Activated CD8-positive, alpha-beta T cell treated with anti-CD3 and anti-CD28 coated beads, Interleukin-2, amount 10 ng/mL, durations not matched to agents 7 days and 5 days (primary cell): ENCODE data around the gene GOLGA5. TPM values are rescaled to one million over a fixed set of nuclear protein-coding genes. Genes with fewer than 3 reads are reported as not detected.
A peak's percentile ranks its signal among the peaks of the same experiment; 100 is the strongest.
"Not testable (repeated sequence)": the region's sequence is repeated elsewhere in the genome, so short reads cannot be mapped to it uniquely, and the experiment has no call there.

Source experiments
- ATAC-seq: fragments of 150-1000 bp; cut with Tn5 transposase; one replicate; pipeline ENCODE4 v1.10.0; 2021; ENCODE audit warnings: moderate library complexity
- CTCF ChIA-PET: fragments of 350-600 bp; sonication (Branson Sonifier 250); formaldehyde crosslinking; loops from one replicate; lab custom pipeline; 2021; ENCODE audit warnings: antibody characterized with exemption; lab: Charles Lee
- POLR2A ChIA-PET: fragments of 350-600 bp; sonication (Branson Sonifier 250); formaldehyde crosslinking; loops from one replicate; lab custom pipeline; 2021; ENCODE audit warnings: antibody characterized with exemption; lab: Charles Lee
- DNase-seq: peaks from one replicate; pipeline ENCODE4 v3.0.0-alpha.2; 2020
- H3K27ac Mint-ChIP-seq: one replicate; pipeline ENCODE4 v1.8.0; 2021; ENCODE audit warnings: mild to moderate bottlenecking, mixed read lengths
- H3K27me3 Mint-ChIP-seq: one replicate; pipeline ENCODE4 v1.8.0; 2021; ENCODE audit warnings: low read depth, mixed read lengths
- H3K36me3 Mint-ChIP-seq: one replicate; pipeline ENCODE4 v1.8.0; 2021; ENCODE audit warnings: low read depth, mixed read lengths
- H3K4me1 Mint-ChIP-seq: one replicate; pipeline ENCODE4 v1.8.0; 2021; ENCODE audit warnings: low read depth, mixed read lengths
- H3K4me3 Mint-ChIP-seq: one replicate; pipeline ENCODE4 v1.8.0; 2021; ENCODE audit warnings: mild to moderate bottlenecking, mixed read lengths
- H3K9me3 Mint-ChIP-seq: one replicate; pipeline ENCODE4 v1.8.0; 2022; ENCODE audit warnings: mixed read lengths; ENCODE audit not compliant: insufficient read depth
- total RNA-seq, 2 experiments: library from RNA; stranded (reverse); gene quantifications; one replicate each; pipeline ENCODE4 v1.2.3, GENCODE V29; 2021

Gene GOLGA5
- total RNA-seq, 2 experiments from 2014 or later: 15.8 to 16.1 TPM

- Mint-ChIP-seq H3K4me3 (no peak overlapping the region), H3K27ac (no peak overlapping the region), H3K36me3 (peaks cover 44% of the 10 kb centered on the region), H3K9me3 (no peaks in the 10 kb centered on the region), H3K4me1 (no peaks in the 10 kb centered on the region), H3K27me3 (no peaks in the 10 kb centered on the region)
- CTCF ChIA-PET: interaction anchor here (0.6 kb wide), 1 partner anchor 300 kb away, joined by 3 read pairs; no protein-coding TSS in a partner anchor
- DNase-seq (no peak), ATAC-seq (no peak)
- POLR2A ChIA-PET: no interaction called here
These were observed 38.1 kb downstream of the GOLGA5 start for GRCh38 chr14:92832137-92832700.

GRCh38 chr14:92841930-92842329, 47.8 kb downstream of the GOLGA5 start:
- ATAC-seq (no peak), DNase-seq (no peak)
- Mint-ChIP-seq H3K4me1 (peaks cover 10% of the 10 kb centered on the region), H3K36me3 (peaks cover 33% of the 10 kb centered on the region), H3K27me3 (no peaks in the 10 kb centered on the region), H3K9me3 (peaks cover 4% of the 10 kb centered on the region), H3K27ac (no peak overlapping the region), H3K4me3 (no peak overlapping the region)
- POLR2A ChIA-PET: no interaction called here
- CTCF ChIA-PET: no interaction called here

DNA sequence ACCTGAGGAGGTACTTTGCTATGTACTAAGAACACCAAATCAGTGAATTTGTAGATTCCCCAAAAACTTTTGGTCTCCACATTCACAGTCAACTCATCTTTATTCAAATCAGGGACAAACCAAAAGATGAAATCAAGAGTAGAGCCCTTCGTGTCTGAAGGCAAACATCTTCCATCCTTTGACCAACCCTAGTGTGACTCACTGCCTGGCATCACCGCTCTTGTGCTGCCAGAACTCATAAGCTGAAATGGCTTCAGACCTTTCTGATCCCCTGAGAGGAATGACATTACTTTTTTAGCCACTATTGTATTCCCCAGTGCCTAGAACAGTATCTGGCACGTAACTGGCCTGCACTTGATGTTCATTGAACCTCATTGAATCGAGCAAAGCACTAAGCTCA, 50.1 kb downstream of the GOLGA5 start:
- peaks cover 4% of the 10 kb centered on the region for H3K9me3 Mint-ChIP-seq
- ChIA-PET POLR2A (interaction anchor here (0.7 kb wide), 1 partner anchor 36 kb away, joined by 3 read pairs; no protein-coding TSS in a partner anchor), CTCF (no interaction called here)
- H3K4me3 Mint-ChIP-seq: no peak overlapping the region
- no peaks in the 10 kb centered on the region for H3K27me3 Mint-ChIP-seq
- H3K27ac Mint-ChIP-seq: no peak overlapping the region
- peaks cover 16% of the 10 kb centered on the region for H3K36me3 Mint-ChIP-seq
- ATAC-seq: no peak
- DNase-seq: no peak
- peaks cover 19% of the 10 kb centered on the region for H3K4me1 Mint-ChIP-seq

- DNase-seq: peak; percentile 34
- peak; percentile 64 for ATAC-seq
These were observed 52.2 kb downstream of the GOLGA5 start for GRCh38 chr14:92846162-92846897.

GRCh38 chr14:92847278-92847677, 53.2 kb downstream of the GOLGA5 start:
- Mint-ChIP-seq H3K4me1 (peaks cover 19% of the 10 kb centered on the region), H3K9me3 (peaks cover 9% of the 10 kb centered on the region), H3K27me3 (no peaks in the 10 kb centered on the region), H3K36me3 (no peaks in the 10 kb centered on the region), H3K4me3 (no peak overlapping the region), H3K27ac (no peak overlapping the region)
- ChIA-PET POLR2A (interaction anchor here (1.2 kb wide), 1 partner anchor 338 kb away, joined by 3 read pairs; the partner anchor contains the start of genes LYSET and MOAP1), CTCF (interaction anchor here (1.4 kb wide), 1 partner anchor 8 kb away, joined by 5 read pairs; no protein-coding TSS in a partner anchor)
- ATAC-seq (no peak), DNase-seq (no peak)

More at GRCh38 chr14:92846162-92846897, 52.2 kb downstream of the GOLGA5 start:
- no peaks in the 10 kb centered on the region for H3K27me3 Mint-ChIP-seq
- no peak overlapping the region for H3K4me3 Mint-ChIP-seq
- peaks cover 4% of the 10 kb centered on the region for H3K9me3 Mint-ChIP-seq
- H3K4me1 Mint-ChIP-seq: peaks cover 19% of the 10 kb centered on the region
- no peak overlapping the region for H3K27ac Mint-ChIP-seq
- H3K36me3 Mint-ChIP-seq: no peaks in the 10 kb centered on the region
- ChIA-PET POLR2A (interaction anchor here (1.0 kb wide), 1 partner anchor 311 kb away, joined by 3 read pairs; no protein-coding TSS in a partner anchor), CTCF (no interaction called here)

- no peaks in the 10 kb centered on the region for H3K27me3 Mint-ChIP-seq
- no peak for ATAC-seq
- peaks cover 20% of the 10 kb centered on the region for H3K4me1 Mint-ChIP-seq
- peaks cover 10% of the 10 kb centered on the region for H3K9me3 Mint-ChIP-seq
- DNase-seq: no peak
- no peak overlapping the region for H3K4me3 Mint-ChIP-seq
- H3K27ac Mint-ChIP-seq: no peak overlapping the region
- CTCF ChIA-PET: interaction anchor here (1.3 to 1.4 kb wide), 2 partner anchors 9 to 266 kb away, joined by 3 to 5 read pairs; no protein-coding TSS in a partner anchor
- H3K36me3 Mint-ChIP-seq: no peaks in the 10 kb centered on the region
- POLR2A ChIA-PET: interaction anchor here (1.2 kb wide), 1 partner anchor 337 kb away, joined by 3 read pairs; the partner anchor contains the start of genes LYSET and MOAP1
These were observed 53.6 kb downstream of the GOLGA5 start for GRCh38 chr14:92847749-92848148.

DNA sequence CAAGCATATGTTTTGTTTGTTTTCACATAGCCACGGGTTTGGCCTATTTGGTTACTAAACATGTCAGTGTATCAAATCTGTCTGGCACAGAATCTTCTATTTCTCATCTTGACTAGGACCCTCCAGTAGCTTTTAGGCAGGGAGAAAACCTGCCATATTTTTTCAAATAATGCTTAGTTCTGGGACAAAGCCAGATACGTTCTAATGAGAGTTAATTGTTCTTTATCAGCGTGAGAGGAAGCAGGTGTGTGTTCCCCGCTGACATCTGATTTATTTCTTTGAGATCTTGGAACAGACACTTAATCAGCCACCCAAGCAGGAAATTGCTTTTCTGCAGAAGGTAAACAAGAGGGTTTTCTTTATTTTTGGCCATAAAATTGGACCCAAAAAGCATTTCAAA, 54.8 kb downstream of the GOLGA5 start:
- Mint-ChIP-seq H3K27ac (no peak overlapping the region), H3K4me3 (no peak overlapping the region), H3K36me3 (no peaks in the 10 kb centered on the region), H3K4me1 (peaks cover 25% of the 10 kb centered on the region), H3K9me3 (peaks cover 10% of the 10 kb centered on the region), H3K27me3 (peaks cover 2% of the 10 kb centered on the region)
- ChIA-PET CTCF (interaction anchor here (0.7 to 1.6 kb wide), 4 partner anchors 27 to 326 kb away, joined by 3 to 6 read pairs (median 4); no protein-coding TSS in a partner anchor), POLR2A (no interaction called here)
- no peak for ATAC-seq
- no peak for DNase-seq

GRCh38 chr14:92850492-92850891, 56.4 kb downstream of the GOLGA5 start:
- DNase-seq (no peak), ATAC-seq (no peak)
- Mint-ChIP-seq H3K27ac (no peak overlapping the region), H3K36me3 (no peaks in the 10 kb centered on the region), H3K9me3 (peaks cover 10% of the 10 kb centered on the region), H3K4me3 (no peak overlapping the region), H3K27me3 (peaks cover 3% of the 10 kb centered on the region), H3K4me1 (peaks cover 25% of the 10 kb centered on the region)
- POLR2A ChIA-PET: no interaction called here
- CTCF ChIA-PET: no interaction called here

DNA sequence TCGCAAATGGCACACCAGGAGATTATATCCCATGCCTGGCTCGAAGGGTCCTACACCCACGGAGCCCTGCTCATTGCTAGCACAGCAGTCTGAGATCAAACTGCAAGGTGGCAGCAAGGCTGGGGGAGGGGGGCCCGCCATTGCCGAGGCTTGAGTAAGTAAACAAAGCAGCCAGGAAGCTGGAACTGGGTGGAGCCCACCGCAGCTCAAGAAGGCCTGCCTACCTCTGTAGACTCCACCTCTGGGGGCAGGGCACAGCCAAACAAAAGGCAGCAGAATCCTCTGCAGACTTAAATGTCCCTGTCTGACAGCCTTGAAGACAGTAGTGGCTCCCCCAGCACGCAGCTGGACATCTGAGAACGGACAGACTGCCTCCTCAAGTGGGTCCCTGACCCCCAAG, 59.0 kb downstream of the GOLGA5 start:
- POLR2A ChIA-PET, H3K27me3 Mint-ChIP-seq, H3K4me1 Mint-ChIP-seq, H3K4me3 Mint-ChIP-seq, ATAC-seq, H3K9me3 Mint-ChIP-seq, H3K27ac Mint-ChIP-seq, H3K36me3 Mint-ChIP-seq, CTCF ChIA-PET: not testable (repeated sequence)
- DNase-seq: peak; percentile 49

GRCh38 chr14:92860049-92860840, 66.1 kb downstream of the GOLGA5 start:
- Mint-ChIP-seq H3K36me3 (no peaks in the 10 kb centered on the region), H3K27me3 (peaks cover 10% of the 10 kb centered on the region), H3K27ac (no peak overlapping the region), H3K4me3 (no peak overlapping the region), H3K9me3 (no peaks in the 10 kb centered on the region), H3K4me1 (no peaks in the 10 kb centered on the region)
- ATAC-seq (no peak), DNase-seq (no peak)
- ChIA-PET POLR2A (no interaction called here), CTCF (no interaction called here)

- no peak for ATAC-seq
- Mint-ChIP-seq H3K27ac (no peak overlapping the region), H3K4me1 (no peaks in the 10 kb centered on the region), H3K27me3 (peaks cover 4% of the 10 kb centered on the region), H3K4me3 (no peak overlapping the region), H3K9me3 (no peaks in the 10 kb centered on the region), H3K36me3 (no peaks in the 10 kb centered on the region)
- no peak for DNase-seq
- POLR2A ChIA-PET: no interaction called here
- CTCF ChIA-PET: interaction anchor here (1.0 kb wide), 1 partner anchor 90 kb away, joined by 4 read pairs; no protein-coding TSS in a partner anchor
These were observed 68.0 kb downstream of the GOLGA5 start for GRCh38 chr14:92861856-92862745.
